NK-92 treated with Interleukin-12 subunit alpha and Interleukin-12 subunit beta, amount 100 ng/mL, for 24 hours (cell line): ENCODE data around the gene WDR88.
"Not testable (repeated sequence)": the region's sequence is repeated elsewhere in the genome, so short reads cannot be mapped to it uniquely, and the experiment has no call there.

Source experiments
- DNase-seq: peaks from one replicate; lab custom pipeline; 2025; lab: John Stamatoyannopoulos, UW

WDR88 gene

DNA sequence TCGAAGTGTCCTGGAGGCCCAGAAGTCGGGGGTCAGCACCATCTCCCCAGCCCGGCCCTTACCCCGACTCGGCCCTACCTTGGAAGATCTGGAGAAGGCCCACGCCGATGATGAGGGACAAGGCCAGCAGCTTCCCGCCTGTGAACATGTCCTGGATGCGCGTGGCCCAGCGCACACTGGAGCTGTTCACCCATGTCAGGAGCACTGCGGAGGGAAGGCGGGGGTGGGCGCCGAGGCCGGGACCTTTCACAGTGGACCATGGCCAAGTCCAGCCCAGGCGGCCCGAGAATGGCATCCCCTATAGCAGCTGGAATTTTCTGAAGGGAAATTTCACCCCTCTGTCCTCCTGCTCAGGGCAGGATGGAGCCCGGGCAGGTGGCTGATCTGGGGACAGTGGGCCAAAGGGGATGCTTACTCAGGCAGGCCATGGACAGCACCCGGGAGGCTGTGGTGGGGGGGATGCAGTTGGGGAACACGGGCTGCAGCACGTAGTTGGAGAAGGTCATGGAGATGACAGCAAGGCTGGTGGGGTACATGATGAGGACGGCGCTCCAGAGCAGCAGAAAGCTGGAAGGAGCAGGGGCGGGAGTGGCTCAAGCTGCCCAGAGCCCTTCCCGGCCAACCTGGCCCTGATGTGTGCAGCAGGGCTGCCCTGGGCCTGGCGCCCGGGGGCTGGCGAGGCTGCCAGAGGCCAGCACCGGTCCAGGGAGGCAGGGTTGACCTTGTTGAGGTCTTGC, 80.7 kb downstream of the WDR88 start:
- DNase-seq = no peak

DNA sequence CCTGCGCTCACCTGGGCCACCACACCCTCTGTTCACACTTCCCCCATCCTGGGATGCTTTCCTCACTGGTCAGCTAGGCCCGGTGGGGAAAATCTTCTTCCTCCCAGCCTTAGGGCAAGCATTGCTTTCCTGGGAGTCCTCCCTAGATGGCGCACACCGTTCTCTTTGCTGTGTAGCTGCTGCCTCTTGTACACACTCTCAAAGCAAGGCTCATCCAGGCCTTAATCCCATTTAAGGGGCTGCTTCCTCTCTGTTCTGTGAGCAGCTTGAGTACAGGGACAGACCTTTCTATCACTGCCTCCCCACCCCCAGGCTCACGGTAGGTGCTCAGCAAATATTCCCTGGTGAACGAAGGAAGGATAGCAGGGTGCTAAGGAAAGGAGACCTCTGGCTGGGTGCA, 82.7 kb downstream of the WDR88 start:
- DNase-seq = no peak

DNA sequence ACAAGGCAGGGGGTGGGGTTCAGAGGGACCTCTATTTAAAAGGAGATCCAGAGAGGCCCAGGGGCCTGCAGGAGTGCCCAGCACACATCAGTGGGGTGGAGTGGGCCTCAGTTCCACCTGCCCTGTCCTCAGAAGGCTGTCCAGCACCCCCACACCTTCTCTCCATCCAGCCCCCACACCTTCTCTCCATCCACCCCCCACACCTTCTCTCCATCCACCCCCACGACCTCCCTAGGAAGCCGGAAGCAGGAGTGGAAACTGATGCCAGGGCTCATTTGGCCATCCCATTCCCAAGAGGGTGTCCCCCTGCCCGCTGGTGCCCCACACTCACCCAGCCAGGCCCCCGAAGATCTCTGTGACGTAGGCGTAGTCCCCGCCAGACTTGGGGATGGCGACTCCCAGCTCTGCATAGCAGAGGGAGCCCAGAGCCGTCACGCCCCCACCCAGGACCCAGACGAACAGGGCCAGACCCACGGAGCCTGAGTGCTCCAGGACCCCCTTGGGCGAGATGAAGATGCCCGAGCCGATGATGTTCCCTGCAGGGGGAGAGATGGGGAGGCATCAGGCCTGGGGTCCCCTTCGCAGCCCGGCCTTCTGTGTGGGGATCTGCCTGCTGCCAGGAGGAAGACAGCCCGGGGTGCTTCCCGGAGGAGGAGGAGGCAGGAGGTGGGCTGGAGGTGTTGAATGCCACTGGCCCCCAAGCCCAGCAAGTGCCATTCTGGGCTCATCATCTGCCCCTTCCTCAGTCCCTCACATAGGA, 83.7 kb downstream of the WDR88 start:
- no peak for DNase-seq

DNA sequence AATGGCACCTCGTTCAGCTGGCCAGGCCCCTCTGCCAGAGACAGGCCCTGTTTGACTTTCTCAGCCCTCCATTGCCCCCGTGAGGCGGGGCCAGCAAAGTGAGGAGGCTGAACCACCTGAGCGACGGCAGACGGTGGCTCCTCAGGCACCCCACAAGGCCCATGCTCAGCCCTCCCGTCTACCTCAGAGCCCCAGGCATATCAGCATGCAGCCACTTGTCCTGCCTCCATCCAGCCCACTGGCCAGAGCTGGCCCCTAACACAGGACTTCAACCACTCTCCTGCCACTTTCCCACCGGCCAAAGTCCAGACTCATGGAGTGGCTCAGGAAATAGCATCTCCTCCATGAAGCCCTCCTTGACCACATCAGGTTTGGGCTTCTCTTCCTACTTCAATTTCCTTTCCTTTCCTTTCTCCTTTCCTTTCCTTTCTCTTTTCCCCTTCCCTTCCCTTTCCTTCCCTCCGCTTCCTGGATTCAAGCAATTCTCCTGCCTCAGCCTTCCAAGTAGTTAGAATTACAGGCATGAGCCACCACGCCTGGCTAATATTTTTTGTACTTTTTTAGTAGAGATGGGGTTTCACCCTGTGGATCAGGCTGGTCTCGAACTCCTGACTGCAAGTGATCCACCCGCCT, 84.4 kb downstream of the WDR88 start:
- no peak for DNase-seq

DNA sequence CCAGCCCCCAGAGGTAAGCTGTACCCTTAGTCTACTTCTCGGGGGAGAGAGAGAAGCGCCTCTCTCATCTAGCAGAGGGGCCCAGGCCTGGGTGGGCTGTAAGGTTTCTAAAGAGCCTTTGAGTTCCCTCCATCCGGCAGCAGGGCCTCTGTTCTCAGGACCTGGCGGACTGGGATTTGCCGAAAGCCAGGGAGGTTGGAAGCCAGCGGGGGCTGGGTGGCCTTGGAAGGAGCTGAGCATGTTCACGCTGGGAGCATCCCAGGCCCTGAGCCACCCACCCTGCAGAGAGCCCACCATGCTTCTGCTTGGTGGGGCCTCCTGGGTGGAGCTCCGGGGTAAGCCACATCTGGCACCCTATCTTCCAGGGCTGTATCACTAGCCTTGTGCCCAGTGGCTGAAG, 86.0 kb downstream of the WDR88 start:
- no peak for DNase-seq

DNA sequence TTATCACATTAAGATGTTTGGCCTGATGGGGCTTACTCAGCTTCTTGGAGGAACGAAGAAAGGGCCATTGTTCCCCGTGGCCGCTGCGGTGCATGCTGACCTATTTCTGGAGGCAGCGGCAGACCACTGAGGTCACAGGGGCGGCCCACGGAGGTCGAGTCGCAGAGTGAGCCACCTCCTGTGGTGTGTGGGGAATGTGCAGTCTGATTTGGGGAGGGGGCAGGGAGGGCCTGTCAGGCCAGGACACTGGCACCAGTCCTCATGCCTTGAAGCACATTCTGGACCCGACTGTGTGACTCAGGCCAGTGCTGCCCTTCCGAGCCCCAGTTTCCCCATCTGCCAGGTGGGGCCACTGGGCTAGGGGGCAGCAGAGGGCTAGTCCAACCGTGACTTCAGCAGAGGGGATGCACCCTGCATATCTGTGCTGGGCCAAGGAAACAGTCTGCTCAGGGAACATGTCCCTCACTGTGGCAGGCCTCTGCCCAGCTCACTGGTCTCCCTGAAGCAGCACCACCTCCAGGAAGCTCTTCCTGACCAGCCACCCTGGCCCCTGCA, 87.4 kb downstream of the WDR88 start:
- DNase-seq = no peak

DNA sequence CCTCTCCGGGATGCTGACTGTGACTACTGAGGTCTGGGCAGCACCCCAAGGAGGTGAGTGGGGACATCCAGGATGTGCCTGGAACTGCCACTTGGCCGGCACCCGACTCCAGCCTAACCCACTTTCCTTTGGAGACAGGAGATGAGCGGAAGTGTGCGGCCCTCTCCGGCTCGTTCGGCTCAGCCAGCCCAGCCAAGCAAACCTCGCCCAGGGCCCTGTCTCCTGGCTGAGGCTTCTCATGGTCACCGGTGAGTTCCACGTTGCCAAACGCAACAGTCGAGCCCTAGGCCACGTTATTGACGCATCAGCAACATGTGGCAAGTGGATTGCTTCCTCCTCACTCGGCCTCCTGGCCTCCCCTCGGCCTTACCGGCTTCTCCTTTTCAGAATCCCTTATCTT, 88.2 kb downstream of the WDR88 start:
- DNase-seq = no peak

DNA sequence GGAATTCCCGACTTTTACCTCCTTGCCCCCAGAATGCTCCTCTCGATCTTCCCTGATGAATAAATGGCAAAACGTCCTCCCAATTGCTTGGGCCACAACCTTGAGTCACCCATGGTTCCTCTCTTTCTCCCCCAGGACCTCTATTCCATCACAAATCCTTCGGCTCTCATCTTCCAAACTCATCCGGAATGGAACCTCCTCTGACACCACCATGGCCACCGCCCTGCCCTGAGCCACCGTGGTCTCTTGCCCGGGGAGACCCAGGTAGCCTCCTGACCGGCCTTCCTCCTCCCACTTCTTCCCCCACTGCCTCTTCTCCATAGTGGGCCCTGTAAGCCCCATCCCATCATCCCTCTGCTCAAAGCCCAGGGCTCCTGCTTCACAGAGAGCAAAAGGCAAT, 88.8 kb downstream of the WDR88 start:
- no peak for DNase-seq

DNA sequence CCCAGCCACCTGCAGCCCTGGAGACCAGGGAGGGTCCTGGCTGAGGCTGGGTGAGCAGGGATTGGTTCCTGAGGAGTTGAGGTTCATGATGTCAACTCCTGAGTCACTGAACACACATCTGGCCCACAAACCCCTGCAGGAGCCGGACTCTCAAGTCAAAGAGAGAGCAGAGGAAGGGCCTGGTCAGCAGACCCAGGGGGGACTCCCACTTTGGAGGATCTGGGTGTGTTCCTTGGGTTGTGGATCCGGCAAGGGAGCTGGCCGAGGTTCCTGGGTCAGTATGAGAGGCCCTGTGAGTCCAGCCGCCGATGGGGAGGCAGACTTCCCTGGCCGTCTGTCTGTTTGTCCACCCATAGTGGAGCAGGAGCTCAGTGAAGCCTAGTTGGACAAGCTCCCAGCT, 89.7 kb downstream of the WDR88 start:
- DNase-seq = no peak

DNA sequence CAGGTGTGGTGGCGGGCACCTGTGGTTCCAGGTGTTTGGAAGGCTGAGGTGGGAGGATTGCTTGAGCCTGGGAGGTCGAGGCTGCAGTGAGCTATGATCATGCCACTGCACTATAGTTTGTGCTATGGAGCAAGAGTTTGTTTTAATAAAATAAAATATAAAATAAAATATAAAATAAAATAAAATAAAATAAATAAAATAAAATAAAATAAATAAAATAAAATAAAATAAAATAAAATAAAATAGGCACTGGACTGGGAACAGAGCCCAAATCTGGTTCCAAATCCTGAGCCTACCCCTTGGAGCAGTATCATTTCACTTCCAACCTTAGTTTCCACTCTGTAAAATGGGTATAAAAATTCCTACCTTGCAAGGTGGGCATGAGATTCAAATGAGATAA, 90.3 kb downstream of the WDR88 start:
- DNase-seq = not testable (repeated sequence)

DNA sequence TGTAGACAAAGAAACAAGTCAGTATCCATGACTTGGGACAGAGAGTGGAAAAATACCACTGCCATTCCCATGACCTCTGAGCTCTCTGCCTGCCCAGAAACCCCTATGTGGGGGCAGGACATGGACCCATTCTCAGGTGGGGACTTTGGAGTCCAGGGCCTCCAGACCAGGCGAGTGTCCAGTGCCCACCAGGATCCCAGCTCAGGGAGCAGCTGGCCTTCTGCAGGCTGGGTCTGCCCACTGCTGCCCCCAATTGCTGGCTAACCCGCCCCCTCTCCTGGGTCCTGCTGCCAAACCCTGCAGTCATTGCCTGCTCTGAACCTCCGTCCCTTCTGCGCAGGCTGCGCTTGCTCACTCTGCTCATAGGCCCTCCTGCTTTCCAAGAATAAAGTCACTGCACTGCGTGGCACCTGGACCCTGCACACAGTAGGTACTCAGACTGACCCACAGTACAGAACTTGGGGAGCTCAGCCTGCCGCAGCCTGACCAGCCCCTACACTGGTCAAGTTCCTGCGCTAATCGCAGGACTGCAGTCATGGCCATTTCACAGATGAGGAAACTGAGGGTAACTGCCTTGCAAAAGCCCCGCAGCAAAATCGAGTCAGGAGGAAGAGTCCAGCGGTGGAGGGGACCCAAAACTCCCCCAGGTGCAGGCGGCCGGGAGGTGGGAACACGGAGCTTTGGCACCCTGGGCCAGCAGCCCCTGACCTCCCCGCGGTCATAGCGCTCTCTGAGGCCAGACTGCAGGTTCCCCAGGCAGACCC, 93.0 kb downstream of the WDR88 start:
- DNase-seq = no peak
